K562 (cell line): ENCODE data around the gene GLCCI1. TPM values are rescaled to one million over a fixed set of nuclear protein-coding genes. Genes with fewer than 3 reads are reported as not detected.
A peak's percentile ranks its signal among the peaks of the same experiment; 100 is the strongest.

ENCODE experiments used
- ATAC-seq: fragments of 200-7000 bp; cut with Tn5 transposase; 3 replicates; pipeline ENCODE4 v1.9.1; 2020; ENCODE audit warnings: moderate library complexity
- BruUV-seq: library from RNA; stranded (reverse); fragments of 400-500 nt; replicated peaks from 2 replicates; lab custom pipeline; 2021; lab: Mats Ljungman, UMichigan
- CTCF ChIA-PET: fragments of 300-600 bp; formaldehyde crosslinking; extraction: SDS; loops from one replicate; lab custom pipeline; 2021; ENCODE audit warnings: low intra/inter-chr PET ratio; lab: Yijun Ruan, JAX
- POLR2A ChIA-PET: fragments of 300-600, 350-650 bp; sonication (Branson Sonifier 250); formaldehyde crosslinking; extraction: SDS; loops from one replicate; lab custom pipeline; 2021; ENCODE audit warnings: antibody characterized with exemption, inconsistent platforms; lab: Yijun Ruan, JAX
- DNase-seq, 4 experiments: peaks; one replicate each; pipeline versions ENCODE4 v3.0.0 to v3.0.0-alpha.2; 2011 to 2018; ENCODE audit warnings: low spot score in 3 of 4, mixed read lengths in 3 of 4; ENCODE audit errors: extremely low read depth in 1 of 4
- FAIRE-seq: peaks from 2 replicates; lab custom pipeline; 2011; peaks lifted over from hg19 to GRCh38; lab: Jason Lieb, UNC
- H2AFZ ChIP-seq: 2 replicates; pipeline ENCODE4 v1.6.0; 2011; ENCODE audit warnings: low read depth, low read length, control low read depth, inconsistent platforms
- H3K27ac ChIP-seq: fragments of 200-600 bp; 3 replicates; pipeline ENCODE4 v1.8.0; 2011; ENCODE audit warnings: low read depth, mild to moderate bottlenecking, control low read depth, inconsistent platforms, low read length, moderate library complexity, mixed read lengths; ENCODE audit errors: extremely low read depth
- H3K27me3 ChIP-seq, 2 experiments: fragments of 300-600 bp in 1 of 2; 2 replicates in 1 of 2; 3 replicates in 1 of 2; pipeline versions ENCODE4 v1.6.0 to v1.8.0; 2011; ENCODE audit warnings: inconsistent platforms in 2 of 2, low read length in 2 of 2, mild to moderate bottlenecking in 1 of 2, mixed read lengths in 1 of 2, moderate library complexity in 1 of 2; ENCODE audit not compliant: control insufficient read depth in 2 of 2, insufficient read depth in 2 of 2
- H3K36me3 ChIP-seq: fragments of 300-600 bp; 3 replicates; pipeline ENCODE4 v1.8.0; 2011; ENCODE audit warnings: mild to moderate bottlenecking, low read length, inconsistent platforms; ENCODE audit not compliant: control insufficient read depth, insufficient read depth
- H3K4me1 ChIP-seq, 2 experiments: fragments of 200-600 bp in 1 of 2; replicated peaks in 1 of 2; 2 replicates in 1 of 2; 3 replicates in 1 of 2; pipeline versions ENCODE4 v1.5.1 to v1.8.0; 2011; ENCODE audit warnings: inconsistent platforms in 2 of 2, low read length in 2 of 2, mild to moderate bottlenecking in 1 of 2, mixed read lengths in 1 of 2, moderate library complexity in 1 of 2; ENCODE audit not compliant: control insufficient read depth in 2 of 2, insufficient read depth in 2 of 2
- H3K4me2 ChIP-seq: 2 replicates; pipeline ENCODE4 v1.6.1; 2011; ENCODE audit warnings: low read length, control low read depth, inconsistent platforms, mixed read lengths; ENCODE audit not compliant: insufficient read depth
- H3K4me3 ChIP-seq: fragments of 200-600 bp; sonication (generic), shearing (Covaris generic); 2 replicates; pipeline ENCODE4 v1.5.1; 2016; ENCODE audit warnings: control low read depth, inconsistent platforms
- H3K79me2 ChIP-seq: fragments of 200-600 bp; 3 replicates; pipeline ENCODE4 v1.8.0; 2011; ENCODE audit warnings: low read length, inconsistent platforms; ENCODE audit not compliant: control insufficient read depth, insufficient read depth
- H3K9ac ChIP-seq, 2 experiments: 2 replicates each; pipeline versions ENCODE4 v1.6.0 to v1.6.1; 2011; ENCODE audit warnings: low read depth in 2 of 2, low read length in 2 of 2, control low read depth in 1 of 2, inconsistent platforms in 1 of 2, mild to moderate bottlenecking in 1 of 2, mixed read lengths in 1 of 2; ENCODE audit not compliant: insufficient read depth in 1 of 2
- H3K9me1 ChIP-seq: one replicate; pipeline ENCODE4 v1.6.0; 2011; ENCODE audit warnings: inconsistent platforms, mild to moderate bottlenecking, low read length, moderate library complexity; ENCODE audit not compliant: control insufficient read depth, insufficient read depth
- H3K9me3 ChIP-seq: replicated peaks from 2 replicates; pipeline ENCODE4 v1.5.1; 2011; ENCODE audit warnings: low read depth, low read length, inconsistent platforms; ENCODE audit not compliant: control insufficient read depth, insufficient read depth
- H4K20me1 ChIP-seq: replicated peaks from 2 replicates; pipeline ENCODE4 v1.6.1; 2011; ENCODE audit warnings: low read length, inconsistent platforms, mixed read lengths; ENCODE audit not compliant: control insufficient read depth, insufficient read depth
- BRCA1 ChIP-seq, 2 experiments: fragments of 450-650 bp in 1 of 2; sonication (generic) in 1 of 2; formaldehyde crosslinking in 1 of 2; IDR thresholded peaks; 2 replicates each; pipeline versions ENCODE4 v1.5.0 to v1.6.1; 2017 to 2020; ENCODE audit warnings: mild to moderate bottlenecking in 1 of 2, missing genetic modification reagents in 1 of 2
- C11orf30 ChIP-seq: fragments of 450-650 bp; IDR thresholded peaks from 2 replicates; pipeline ENCODE4 v1.6.1; 2016; ENCODE audit warnings: low read depth, mild to moderate bottlenecking
- CBFA2T2 ChIP-seq: fragments of 450-650 bp; conservative IDR thresholded peaks from 2 replicates; pipeline ENCODE4 v1.6.1; 2017; ENCODE audit warnings: mild to moderate bottlenecking
- DPF2 ChIP-seq: fragments of 450-650 bp; IDR thresholded peaks from 2 replicates; pipeline ENCODE4 v1.6.1; 2016
- EWSR1 ChIP-seq: fragments of 450-650 bp; IDR thresholded peaks from 2 replicates; pipeline ENCODE4 v1.6.1; 2018; ENCODE audit warnings: borderline replicate concordance, mild to moderate bottlenecking, low read depth, moderate library complexity; ENCODE audit not compliant: partially characterized antibody
- FOXP4 ChIP-seq: sonication (generic); formaldehyde crosslinking; IDR thresholded peaks from 2 replicates; pipeline ENCODE4 v1.8.0; 2022; ENCODE audit warnings: mild to moderate bottlenecking, missing genetic modification reagents, borderline replicate concordance
- L3MBTL2 ChIP-seq: fragments of 450-650 bp; IDR thresholded peaks from 2 replicates; pipeline ENCODE4 v1.6.1; 2016; ENCODE audit warnings: mild to moderate bottlenecking, moderate library complexity
- NFRKB ChIP-seq: fragments of 450-650 bp; IDR thresholded peaks from 2 replicates; pipeline ENCODE4 v1.6.1; 2016; ENCODE audit warnings: low read depth
- NR2F6 ChIP-seq: fragments of 450-650 bp; formaldehyde crosslinking; IDR thresholded peaks from 2 replicates; pipeline ENCODE4 v1.4.0; 2020; ENCODE audit warnings: mild to moderate bottlenecking
- NR4A1 ChIP-seq, 2 experiments: fragments of 250-450 bp in 1 of 2; fragments of 450-650 bp in 1 of 2; sonication (Bioruptor Pico) in 1 of 2; IDR thresholded peaks; 2 replicates each; pipeline versions ENCODE4 v1.4.0 to v1.6.1; 2016 to 2020; ENCODE audit warnings: mild to moderate bottlenecking in 2 of 2, missing compliant biosample characterization in 1 of 2, missing genetic modification characterization in 1 of 2, moderate library complexity in 1 of 2
- RFX7 ChIP-seq: fragments of 250-450 bp; sonication (Bioruptor Pico); IDR thresholded peaks from 2 replicates; pipeline ENCODE4 v1.5.1; 2021; ENCODE audit warnings: mild to moderate bottlenecking
- SMARCE1 ChIP-seq: fragments of 450-650 bp; IDR thresholded peaks from 2 replicates; pipeline ENCODE4 v1.7.1; 2016; ENCODE audit warnings: mild to moderate bottlenecking
- TCFL5 ChIP-seq: fragments of 250-450 bp; sonication (Bioruptor Pico); conservative IDR thresholded peaks from 2 replicates; pipeline ENCODE4 v1.6.1; 2021; ENCODE audit warnings: mild to moderate bottlenecking, moderate library complexity, matching md5 sums
- TFAM ChIP-seq: fragments of 250-450 bp; sonication (Bioruptor Pico); conservative IDR thresholded peaks from 2 replicates; pipeline ENCODE4 v1.5.0; 2021; ENCODE audit warnings: mild to moderate bottlenecking, moderate library complexity
- ZFP1 ChIP-seq: fragments of 450-650 bp; formaldehyde crosslinking; IDR thresholded peaks from 2 replicates; pipeline ENCODE4 v1.4.0; 2020; ENCODE audit warnings: mild to moderate bottlenecking, mixed read lengths
- ZNF316 ChIP-seq: fragments of 450-650 bp; IDR thresholded peaks from 2 replicates; pipeline ENCODE4 v1.6.1; 2016
- ZNF398 ChIP-seq: fragments of 250-450 bp; sonication (Bioruptor Pico); IDR thresholded peaks from 2 replicates; pipeline ENCODE4 v1.8.0; 2021; ENCODE audit warnings: moderate library complexity, mild to moderate bottlenecking, inconsistent platforms
- ZNF717 ChIP-seq: fragments of 250-450 bp; sonication (Bioruptor Pico); IDR thresholded peaks from 2 replicates; pipeline ENCODE4 v1.5.0; 2021
- WGBS: fragments of 100-300 bp; shearing (Covaris generic); methylation state at CpG from one replicate; pipeline ENCODE4 v1.1.6; 2016; ENCODE audit warnings: low coverage, mixed read lengths; ENCODE audit not compliant: insufficient coverage; ENCODE audit errors: missing lambda C conversion rate; 5-methylcytosine and 5-hydroxymethylcytosine counted together
- in situ Hi-C: fragments of 300-500 bp; cut with MboI; formaldehyde crosslinking; loops from 4 replicates; pipeline ENCODE4 v1.15.0; 2018; ENCODE audit warnings: inconsistent platforms, mixed read lengths
- intact Hi-C: fragments of 100-400 bp; cut with micrococcal nuclease; formaldehyde crosslinking; loops from 2 replicates; pipeline ENCODE4 v1.14.2; 2022
- polyA plus RNA-seq, 8 experiments: library from polyadenylated mRNA; depleted of rRNA in 4 of 8; stranded (reverse) in 5 of 8; unstranded in 3 of 8; fragments of >200 nt; fragmentation: Nextera tagmentation in 2 of 8; fragmentation: Illumina TruSeq in 1 of 8; extraction: Ambion mirVana in 2 of 8; extraction: Trizol in 1 of 8; gene quantifications; 2 replicates each; pipeline versions ENCODE4 v1.2.1 to v1.2.3, GENCODE V29; 2011 to 2014; ENCODE audit warnings: inconsistent platforms in 1 of 8, missing spikeins in 1 of 8
- total RNA-seq, 7 experiments: library from RNA; depleted of rRNA in 6 of 7; stranded (reverse); fragments of >200 nt in 6 of 7; fragmentation: Illumina TruSeq in 2 of 7; extraction: Trizol in 2 of 7; gene quantifications; 2 replicates each; pipeline versions ENCODE4 v1.2.1 to v1.2.3, GENCODE V29; 2011 to 2021; ENCODE audit warnings: low replicate concordance in 1 of 7

GLCCI1 gene
- total and polyA plus RNA-seq, 9 of the 15 experiments (the other 6 are each of a cell fraction or from before 2014, with no cell fraction given): 2.7 to 11.9 (median 7.2) TPM

- TF ChIP-seq ZNF398 (CRISPR knock-in tag) (no peak), NFRKB (no peak), C11orf30 (peak; percentile 50; the same call in 1 of the 2 replicates), ZNF316 (peak; percentile 59), RFX7 (CRISPR knock-in tag) (no peak), DPF2 (no peak)
- TF ChIP-seq, all 486 proteins: peak for 5
These were observed 96.8 kb downstream of the GLCCI1 start (continued) for GRCh38 chr7:8065356-8065813.

GRCh38 chr7:8068892-8069686 lies 100.5 kb downstream of the GLCCI1 start:
- Histone ChIP-seq H3K9me3 (no peaks in the 10 kb centered on the region), H3K9me1 (no peaks in the 10 kb centered on the region), H3K27me3 (no peaks in the 10 kb centered on the region), H3K4me3 (no peak overlapping the region), H3K36me3 (0 out of 3 replicates have a peak, but pooled peaks cover 3% of the 10 kb centered on the region), H3K9ac (no peak overlapping the region), H3K27ac (no peak overlapping the region), H3K79me2 (no peaks in the 10 kb centered on the region), H3K4me2 (no peak overlapping the region), H2AFZ (no peak overlapping the region), H3K4me1 (peaks cover 0 to 4% of the 10 kb centered on the region in 2 experiments; a peak in 1 of 5 replicates), H4K20me1 (no peaks in the 10 kb centered on the region)
- ATAC-seq: no peak
- no peak for FAIRE-seq
- no TSS peak for BruUV-seq
- WGBS: 47% methylated on average over 11 of the region's 12 CpGs
- intact Hi-C loops: no loop called here
- no peak for DNase-seq
- POLR2A ChIA-PET: interaction anchor here (0.6 to 0.7 kb wide), 2 partner anchors 99 to 261 kb away, joined by 3 read pairs; no protein-coding TSS in a partner anchor
- CTCF ChIA-PET: no interaction called here
- in situ Hi-C loops: no loop called here
- no peak for TF ChIP-seq EWSR1
- no peak for TF ChIP-seq TCFL5
- no peak for TF ChIP-seq SMARCE1
- no peak for TF ChIP-seq NR4A1 (CRISPR knock-in tag; IDR thresholded peaks at IDR 0.05)
- no peak for TF ChIP-seq NR4A1 (tag; IDR thresholded peaks at IDR 0.05)
- TF ChIP-seq ZFP1 (CRISPR knock-in tag): no peak
- TF ChIP-seq CBFA2T2: no peak
- TF ChIP-seq L3MBTL2: no peak
- no peak for TF ChIP-seq FOXP4 (CRISPR knock-in tag)
- no peak for TF ChIP-seq ZNF717
- no peak for TF ChIP-seq BRCA1 (IDR thresholded peaks at IDR 0.05)
- TF ChIP-seq BRCA1 (CRISPR knock-in tag; IDR thresholded peaks at IDR 0.05): no peak
- no peak for TF ChIP-seq TFAM (CRISPR knock-in tag)
- no peak for TF ChIP-seq NR2F6 (CRISPR knock-in tag)
